ENCODE results near the gene TFF2.

Gene TFF2

GRCh38 chr21:42373196-42373907 lies 22.6 kb upstream of the TFF2 start:
- H3K79me2 ChIP-seq (ENCODE audit: insufficient read depth, low read length) = no peaks in the 10 kb centered on the region
- TF ChIP-seq CTCF (conservative IDR thresholded peaks at IDR 0.05; ENCODE audit: low read length) = no peak
- TF ChIP-seq EZH2phosphoT487 (IDR thresholded peaks at IDR 0.05; ENCODE audit: borderline replicate concordance) = no peak
- no peak overlapping the region for H3K9ac ChIP-seq (ENCODE audit: low read depth, low read length, poor library complexity, severe bottlenecking)
- no peak overlapping the region for H3K4me3 ChIP-seq (ENCODE audit: low read length, poor library complexity, severe bottlenecking)
- H3K4me1 ChIP-seq (ENCODE audit: insufficient read depth, low read length, poor library complexity, severe bottlenecking) = peaks cover 7% of the 10 kb centered on the region
- H4K20me1 ChIP-seq (ENCODE audit: insufficient read depth, low read length, poor library complexity, severe bottlenecking) = no peaks in the 10 kb centered on the region
- H3K4me2 ChIP-seq (ENCODE audit: low read depth, low read length, poor library complexity, severe bottlenecking) = no peak overlapping the region
- no peaks in the 10 kb centered on the region for H3K36me3 ChIP-seq (ENCODE audit: insufficient read depth, low read length)
- no peaks in the 10 kb centered on the region for H3K27me3 ChIP-seq (ENCODE audit: insufficient read depth, low read length, poor library complexity, severe bottlenecking)
- H2AFZ ChIP-seq (ENCODE audit: low read length) = no peak overlapping the region
- H3K9me2 ChIP-seq (replicated peaks; ENCODE audit: low read depth, low read length) = no peaks in the 10 kb centered on the region
- H3K9me3 ChIP-seq (ENCODE audit: insufficient read depth, low read depth, low read length) = no peaks in the 10 kb centered on the region
- no peaks in the 10 kb centered on the region for H3F3A ChIP-seq (ENCODE audit: low read depth)

GRCh38 chr21:42370894-42371654 lies 20.3 kb upstream of the TFF2 start:
- Histone ChIP-seq H3K27me3 (ENCODE audit: insufficient read depth, low read length, poor library complexity, severe bottlenecking) (no peaks in the 10 kb centered on the region), H4K20me1 (ENCODE audit: insufficient read depth, low read length, poor library complexity, severe bottlenecking) (no peaks in the 10 kb centered on the region), H3K79me2 (ENCODE audit: insufficient read depth, low read length) (no peaks in the 10 kb centered on the region), H3F3A (ENCODE audit: low read depth) (no peaks in the 10 kb centered on the region), H3K4me1 (ENCODE audit: insufficient read depth, low read length, poor library complexity, severe bottlenecking) (peaks cover 16% of the 10 kb centered on the region), H3K4me2 (ENCODE audit: low read depth, low read length, poor library complexity, severe bottlenecking) (no peak overlapping the region), H3K36me3 (ENCODE audit: insufficient read depth, low read length) (no peaks in the 10 kb centered on the region), H3K9me2 (replicated peaks; ENCODE audit: low read depth, low read length) (no peaks in the 10 kb centered on the region), H3K4me3 (ENCODE audit: low read length, poor library complexity, severe bottlenecking) (no peak overlapping the region), H2AFZ (ENCODE audit: low read length) (no peak overlapping the region), H3K9me3 (ENCODE audit: insufficient read depth, low read depth, low read length) (no peaks in the 10 kb centered on the region), H3K9ac (ENCODE audit: low read depth, low read length, poor library complexity, severe bottlenecking) (no peak overlapping the region)
- no peak for TF ChIP-seq CTCF (conservative IDR thresholded peaks at IDR 0.05; ENCODE audit: low read length)
- no peak for TF ChIP-seq EZH2phosphoT487 (IDR thresholded peaks at IDR 0.05; ENCODE audit: borderline replicate concordance)

- Histone ChIP-seq H3K9me2 (replicated peaks; ENCODE audit: low read depth, low read length) (no peaks in the 10 kb centered on the region), H3K27me3 (ENCODE audit: insufficient read depth, low read length, poor library complexity, severe bottlenecking) (no peaks in the 10 kb centered on the region), H3K4me2 (ENCODE audit: low read depth, low read length, poor library complexity, severe bottlenecking) (no peak overlapping the region), H2AFZ (ENCODE audit: low read length) (no peak overlapping the region), H4K20me1 (ENCODE audit: insufficient read depth, low read length, poor library complexity, severe bottlenecking) (no peaks in the 10 kb centered on the region), H3K4me3 (ENCODE audit: low read length, poor library complexity, severe bottlenecking) (no peak overlapping the region), H3K79me2 (ENCODE audit: insufficient read depth, low read length) (no peaks in the 10 kb centered on the region), H3F3A (ENCODE audit: low read depth) (no peaks in the 10 kb centered on the region), H3K4me1 (ENCODE audit: insufficient read depth, low read length, poor library complexity, severe bottlenecking) (peaks cover 25% of the 10 kb centered on the region), H3K9ac (ENCODE audit: low read depth, low read length, poor library complexity, severe bottlenecking) (no peak overlapping the region), H3K9me3 (ENCODE audit: insufficient read depth, low read depth, low read length) (no peaks in the 10 kb centered on the region), H3K36me3 (ENCODE audit: insufficient read depth, low read length) (no peaks in the 10 kb centered on the region)
- no peak for TF ChIP-seq EZH2phosphoT487 (IDR thresholded peaks at IDR 0.05; ENCODE audit: borderline replicate concordance)
- TF ChIP-seq CTCF (conservative IDR thresholded peaks at IDR 0.05; ENCODE audit: low read length) = peak; percentile 28; the same call in 1 of the 2 replicates
Measured at GRCh38 chr21:42369821-42370220, 19.0 kb upstream of the TFF2 start.

All from Loucy (cell line).